Naive thymus-derived CD4-positive, alpha-beta T cell (primary cell): ENCODE results near the gene CASR. TPM values are rescaled to one million over a fixed set of nuclear protein-coding genes. Genes with fewer than 3 reads are reported as not detected.

Source experiments
- ATAC-seq: fragments of 150-1000 bp; cut with Tn5 transposase; 2 replicates; pipeline ENCODE4 v1.10.0; 2021; ENCODE audit warnings: mild to moderate bottlenecking, moderate library complexity
- CTCF ChIA-PET: fragments of 350-600 bp; sonication (Branson Sonifier 250); formaldehyde crosslinking; loops from one replicate; lab custom pipeline; 2021; ENCODE audit warnings: antibody characterized with exemption; lab: Charles Lee
- POLR2A ChIA-PET: fragments of 350-600 bp; sonication (Branson Sonifier 250); formaldehyde crosslinking; loops from one replicate; lab custom pipeline; 2021; ENCODE audit warnings: antibody characterized with exemption, inconsistent platforms; lab: Charles Lee
- DNase-seq, 9 donors: peaks; one replicate each; pipeline versions ENCODE4 v3.0.0 to v3.0.0-alpha.2; 2020 to 2022; ENCODE audit warnings: mixed read lengths in 1 of 9
- H3K27ac ChIP-seq: one replicate; pipeline ENCODE4 v1.7.0; 2013; ENCODE audit warnings: mild to moderate bottlenecking, low read depth, low read length, moderate library complexity
- H3K27me3 ChIP-seq, 2 donors: one replicate each; pipeline ENCODE4 v1.7.0; 2013; ENCODE audit warnings: low read length in 2 of 2, mild to moderate bottlenecking in 2 of 2, moderate library complexity in 2 of 2; ENCODE audit not compliant: control insufficient read depth in 2 of 2, insufficient read depth in 2 of 2
- H3K36me3 ChIP-seq, 3 experiments: 1 replicate in 2 of 3; 2 replicates in 1 of 3; pipeline ENCODE4 v1.7.0; 2013; ENCODE audit warnings: low read length in 3 of 3, mild to moderate bottlenecking in 3 of 3, moderate library complexity in 1 of 3; ENCODE audit not compliant: insufficient read depth in 3 of 3, control insufficient read depth in 2 of 3
- H3K4me1 ChIP-seq, 2 donors: one replicate each; pipeline ENCODE4 v1.7.0; 2013; ENCODE audit warnings: low read length in 2 of 2, mild to moderate bottlenecking in 2 of 2, moderate library complexity in 1 of 2; ENCODE audit not compliant: control insufficient read depth in 2 of 2, insufficient read depth in 2 of 2
- H3K4me3 ChIP-seq: 2 replicates; pipeline ENCODE4 v1.7.0; 2013; ENCODE audit warnings: mild to moderate bottlenecking, low read length
- H3K9me3 ChIP-seq, 3 experiments: 1 replicate in 2 of 3; 2 replicates in 1 of 3; pipeline ENCODE4 v1.7.0; 2013; ENCODE audit warnings: low read length in 3 of 3; ENCODE audit not compliant: control insufficient read depth in 2 of 3
- H3K27ac Mint-ChIP-seq, 9 donors: one replicate each; pipeline ENCODE4 v1.8.0; 2020 to 2022; ENCODE audit warnings: mixed read lengths in 9 of 9, mild to moderate bottlenecking in 8 of 9, moderate library complexity in 5 of 9, inconsistent platforms in 2 of 9
- H3K27me3 Mint-ChIP-seq, 5 donors: one replicate each; pipeline ENCODE4 v1.8.0; 2021 to 2022; ENCODE audit warnings: mixed read lengths in 5 of 5, mild to moderate bottlenecking in 1 of 5
- H3K36me3 Mint-ChIP-seq, 5 donors: one replicate each; pipeline ENCODE4 v1.8.0; 2020 to 2022; ENCODE audit warnings: mixed read lengths in 5 of 5, mild to moderate bottlenecking in 3 of 5, inconsistent platforms in 1 of 5
- H3K4me1 Mint-ChIP-seq, 7 donors: one replicate each; pipeline ENCODE4 v1.8.0; 2020 to 2022; ENCODE audit warnings: mixed read lengths in 7 of 7, mild to moderate bottlenecking in 3 of 7, inconsistent platforms in 1 of 7
- H3K4me3 Mint-ChIP-seq, 10 donors: one replicate each; pipeline ENCODE4 v1.8.0; 2020 to 2022; ENCODE audit warnings: mild to moderate bottlenecking in 10 of 10, mixed read lengths in 10 of 10, moderate library complexity in 6 of 10, inconsistent platforms in 2 of 10
- H3K9me3 Mint-ChIP-seq, 11 donors: one replicate each; pipeline ENCODE4 v1.8.0; 2020 to 2022; ENCODE audit warnings: mixed read lengths in 11 of 11, mild to moderate bottlenecking in 4 of 11, inconsistent platforms in 1 of 11, moderate library complexity in 1 of 11
- intact Hi-C, 2 donors: fragments of 100-400 bp; cut with micrococcal nuclease; formaldehyde crosslinking; loops; one replicate each; pipeline ENCODE4 v1.15.1; 2023
- polyA plus RNA-seq, 2 donors: library from polyadenylated mRNA; unstranded; fragments of 300-500 nt; fragmentation: Illumina TruSeq; gene quantifications; one replicate each; pipeline ENCODE4 v1.2.3, GENCODE V29; 2021
- total RNA-seq, 6 experiments: library from RNA in 5 of 6; stranded (reverse) in 5 of 6; gene quantifications; 1 replicate in 5 of 6; 2 replicates in 1 of 6; pipeline ENCODE4 v1.2.3 and lab custom pipeline; 2021 to 2026

Gene CASR
- total and polyA plus RNA-seq, 7 experiments from 2014 or later: 0.02 TPM; not detected in 5

GRCh38 chr3:122324871-122325323 is 141.4 kb downstream of the CASR start, which contains the start of gene CSTA:
Gene CSTA, plus strand, starts transcription at chr3:122325248. Its CDS starts 45 bp downstream, at chr3:122325293.
- Mint-ChIP-seq H3K27me3 (peaks cover 0 to 8% (median 0%) of the 10 kb centered on the region in 5 donors), H3K9me3 (peaks cover 0 to 5% (median 0%) of the 10 kb centered on the region in 11 donors), H3K27ac (no peak within 1 kb of the TSS), H3K4me3 (no peak within 1 kb of the TSS), H3K36me3 (peaks cover 0 to 8% (median 0%) of the 10 kb centered on the region in 5 donors), H3K4me1 (peaks cover 16 to 31% (median 21%) of the 10 kb centered on the region in 7 donors)
- H3K9me3 ChIP-seq: no peaks in the 10 kb centered on the region
- no peak within 1 kb of the TSS for H3K4me3 ChIP-seq
- ChIA-PET CTCF (no interaction called here), POLR2A (no interaction called here)
- intact Hi-C loops: loop anchor here in 1 of 2 donors (5.0 kb wide), 1 partner anchor 57 kb away; the partner anchor contains the start of genes FAM162A and MIX23
- no peak for DNase-seq
- ATAC-seq: no peak
- peaks cover 0 to under 1% of the 10 kb centered on the region in 2 donors for H3K27me3 ChIP-seq
- no peaks in the 10 kb centered on the region for H3K36me3 ChIP-seq
- no peak within 1 kb of the TSS for H3K27ac ChIP-seq
- H3K4me1 ChIP-seq: peaks cover 0 to 13% of the 10 kb centered on the region in 2 donors

GRCh38 chr3:122325769-122326168 is 142.3 kb downstream of the CASR start:
- Histone ChIP-seq H3K4me3 (no peak overlapping the region), H3K27ac (no peak overlapping the region), H3K4me1 (peaks cover 0 to 13% of the 10 kb centered on the region in 2 donors), H3K9me3 (no peaks in the 10 kb centered on the region), H3K36me3 (no peaks in the 10 kb centered on the region), H3K27me3 (peaks cover 0 to 4% of the 10 kb centered on the region in 2 donors)
- intact Hi-C loops: no loop called here
- CTCF ChIA-PET: interaction anchor here (0.5 kb wide), 1 partner anchor 557 kb away, joined by 3 read pairs; no protein-coding TSS in a partner anchor
- peaks cover 0 to 14% (median 4%) of the 10 kb centered on the region in 5 donors for H3K27me3 Mint-ChIP-seq
- POLR2A ChIA-PET: no interaction called here
- ATAC-seq (no peak), DNase-seq (no peak)
- peaks cover 0 to 8% (median 0%) of the 10 kb centered on the region in 5 donors for H3K36me3 Mint-ChIP-seq
- H3K4me3 Mint-ChIP-seq: no peak overlapping the region
- peaks cover 16 to 29% (median 21%) of the 10 kb centered on the region in 7 donors for H3K4me1 Mint-ChIP-seq
- peaks cover 0 to 3% (median 0%) of the 10 kb centered on the region in 11 donors for H3K9me3 Mint-ChIP-seq
- H3K27ac Mint-ChIP-seq: no peak overlapping the region

- DNase-seq (no peak), ATAC-seq (no peak)
- H3K36me3 ChIP-seq: no peaks in the 10 kb centered on the region
- no peaks in the 10 kb centered on the region for H3K9me3 Mint-ChIP-seq
- ChIA-PET POLR2A (no interaction called here), CTCF (no interaction called here)
- H3K9me3 ChIP-seq: no peaks in the 10 kb centered on the region
- H3K36me3 Mint-ChIP-seq: no peaks in the 10 kb centered on the region
- no peak overlapping the region for H3K27ac Mint-ChIP-seq
- H3K4me3 Mint-ChIP-seq: no peak overlapping the region
- peaks cover 0 to 4% of the 10 kb centered on the region in 2 donors for H3K27me3 ChIP-seq
- no peaks in the 10 kb centered on the region for H3K4me1 ChIP-seq
- no peak overlapping the region for H3K4me3 ChIP-seq
- peaks cover 5 to 45% (median 22%) of the 10 kb centered on the region in 5 donors for H3K27me3 Mint-ChIP-seq
- H3K27ac ChIP-seq: no peak overlapping the region
- intact Hi-C loops: no loop called here
- peaks cover 0 to 2% (median 0%) of the 10 kb centered on the region in 7 donors for H3K4me1 Mint-ChIP-seq
Measured at GRCh38 chr3:122331886-122332285, 148.4 kb downstream of the CASR start.

- DNase-seq (no peak), ATAC-seq (no peak)
- Histone ChIP-seq H3K27me3 (peaks cover 0 to 4% of the 10 kb centered on the region in 2 donors), H3K36me3 (no peaks in the 10 kb centered on the region), H3K9me3 (no peaks in the 10 kb centered on the region), H3K27ac (no peak overlapping the region), H3K4me3 (no peak overlapping the region), H3K4me1 (no peaks in the 10 kb centered on the region)
- Mint-ChIP-seq H3K4me1 (peaks cover 0 to 2% (median 0%) of the 10 kb centered on the region in 7 donors), H3K9me3 (no peaks in the 10 kb centered on the region), H3K36me3 (no peaks in the 10 kb centered on the region), H3K27ac (no peak overlapping the region), H3K4me3 (no peak overlapping the region), H3K27me3 (peaks cover 5 to 45% (median 22%) of the 10 kb centered on the region in 5 donors)
- ChIA-PET POLR2A (no interaction called here), CTCF (no interaction called here)
- intact Hi-C loops: no loop called here
Measured at GRCh38 chr3:122332551-122332950, 149.1 kb downstream of the CASR start.

Other genes with a start within 250 kb of the CASR start
- under 1 TPM in 2 of 5 experiments, not detected in 3; 0.19 to 0.31 TPM for gene ILDR1, start 161.4 kb upstream of the CASR start, total RNA-seq
- gene ILDR1, start 161.4 kb upstream of the CASR start, polyA plus RNA-seq: not detected
- 10 to 100 TPM in 1 of 5 experiments, 1 to 10 TPM in 4; 1.0 to 24.0 (median 2.4) TPM for gene CD86, start 128.3 kb upstream of the CASR start, total RNA-seq
- under 1 TPM; 0.07 to 0.24 TPM for gene CD86, start 128.3 kb upstream of the CASR start, polyA plus RNA-seq
- gene CSTA, start 141.6 kb downstream of the CASR start, total RNA-seq: 10 to 100 TPM in 1 of 5 experiments, 1 to 10 TPM in 1, under 1 TPM in 2, not detected in 1; 0.70 to 44.4 (median 3.1) TPM
- gene CSTA, start 141.6 kb downstream of the CASR start, polyA plus RNA-seq: under 1 TPM in 1 of 2 donors, not detected in 1; 0.30 TPM
- 10 to 100 TPM; 14.7 to 47.7 (median 26.3) TPM for gene MIX23, start 199.6 kb downstream of the CASR start, total RNA-seq
- 10 to 100 TPM; 11.6 to 29.0 TPM for gene MIX23, start 199.6 kb downstream of the CASR start, polyA plus RNA-seq
- gene FAM162A, start 200.5 kb downstream of the CASR start, total RNA-seq: 10 to 100 TPM; 17.6 to 73.2 (median 35.5) TPM
- gene FAM162A, start 200.5 kb downstream of the CASR start, polyA plus RNA-seq: 100 to 1,000 TPM in 1 of 2 donors, 10 to 100 TPM in 1; 84.3 to 123 TPM
- 10 to 100 TPM in 2 of 5 experiments, 1 to 10 TPM in 3; 4.8 to 19.4 (median 6.4) TPM for gene WDR5B, start 232.4 kb downstream of the CASR start, total RNA-seq
- 1 to 10 TPM; 1.6 to 2.0 TPM for gene WDR5B, start 232.4 kb downstream of the CASR start, polyA plus RNA-seq